Stimulated activated CD8-positive, alpha-beta memory T cell treated with anti-CD3 and anti-CD28 coated beads, Interleukin-15, amount 100 ng/mL, for 48 hours (primary cell): ENCODE data around the gene MACROH2A1.

Experiments used
- DNase-seq, 2 donors: peaks; one replicate each; pipeline ENCODE4 v3.0.0-alpha.2; 2020; ENCODE audit warnings: low read depth in 2 of 2

The MACROH2A1 gene

DNA sequence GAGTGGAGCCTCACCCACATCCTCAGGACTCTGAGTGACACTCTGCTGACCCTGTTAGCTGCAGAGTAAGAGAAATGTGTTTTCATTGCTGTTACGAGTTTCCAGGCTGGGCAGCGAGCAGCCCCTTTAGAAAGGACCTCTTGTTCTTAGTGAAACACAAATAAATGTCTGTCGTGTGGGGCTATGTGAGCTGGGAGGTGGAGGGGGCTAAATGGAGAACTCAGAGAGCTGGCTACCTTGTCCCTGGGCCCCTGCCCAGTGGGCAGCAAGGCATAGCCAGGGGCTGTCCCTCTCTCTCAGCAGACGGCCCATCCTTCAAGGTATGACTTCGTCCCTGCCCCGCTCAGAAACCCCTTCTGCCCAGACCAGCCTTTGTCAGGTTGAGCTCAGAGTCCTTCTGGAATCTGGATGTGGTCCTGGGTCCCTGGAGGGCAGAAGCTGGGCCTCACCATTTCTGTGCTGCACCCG, 38.0 kb upstream of the MACROH2A1 start:
- DNase-seq, result no peak

DNA sequence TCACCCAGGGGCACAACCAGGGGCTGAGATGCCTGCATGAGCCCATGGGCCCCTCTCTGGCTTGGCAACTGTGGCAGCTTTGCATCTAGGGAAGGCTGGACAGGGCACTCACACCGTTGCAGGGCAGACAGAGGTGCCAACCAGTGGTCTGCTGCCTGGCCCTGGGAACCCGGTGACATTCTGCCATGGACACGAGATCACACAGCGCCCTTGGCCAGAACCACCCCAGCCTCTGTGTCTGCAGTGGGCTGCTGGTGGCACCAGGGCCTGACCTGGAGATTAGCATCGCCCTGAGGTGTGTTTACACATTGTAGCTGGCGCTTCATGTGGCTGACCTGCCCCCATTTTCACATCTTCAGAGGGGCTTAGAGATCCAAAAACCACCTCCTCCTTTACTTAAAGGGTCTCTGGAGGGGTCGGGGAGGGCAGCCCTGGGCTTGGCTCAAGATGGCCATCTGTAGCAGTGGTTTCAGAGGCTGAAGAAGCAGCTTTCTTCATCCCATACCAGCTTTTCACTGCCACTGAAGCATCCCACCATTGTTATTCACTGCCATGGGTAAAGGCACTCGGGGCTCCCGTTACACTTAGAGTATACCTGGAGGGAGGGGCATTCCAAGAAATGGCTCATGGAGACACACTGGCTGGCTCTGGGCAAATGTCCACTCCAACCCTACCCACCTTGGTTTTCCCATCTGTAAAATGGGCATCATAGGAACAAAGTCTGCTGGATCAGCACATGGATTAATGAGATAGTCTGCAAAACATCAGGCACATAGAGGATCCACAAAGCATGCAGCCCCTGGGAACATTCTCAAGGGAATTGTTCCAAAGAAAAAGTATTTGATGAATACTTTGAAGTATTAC, 36.7 kb upstream of the MACROH2A1 start:
- DNase-seq, result no peak

DNA sequence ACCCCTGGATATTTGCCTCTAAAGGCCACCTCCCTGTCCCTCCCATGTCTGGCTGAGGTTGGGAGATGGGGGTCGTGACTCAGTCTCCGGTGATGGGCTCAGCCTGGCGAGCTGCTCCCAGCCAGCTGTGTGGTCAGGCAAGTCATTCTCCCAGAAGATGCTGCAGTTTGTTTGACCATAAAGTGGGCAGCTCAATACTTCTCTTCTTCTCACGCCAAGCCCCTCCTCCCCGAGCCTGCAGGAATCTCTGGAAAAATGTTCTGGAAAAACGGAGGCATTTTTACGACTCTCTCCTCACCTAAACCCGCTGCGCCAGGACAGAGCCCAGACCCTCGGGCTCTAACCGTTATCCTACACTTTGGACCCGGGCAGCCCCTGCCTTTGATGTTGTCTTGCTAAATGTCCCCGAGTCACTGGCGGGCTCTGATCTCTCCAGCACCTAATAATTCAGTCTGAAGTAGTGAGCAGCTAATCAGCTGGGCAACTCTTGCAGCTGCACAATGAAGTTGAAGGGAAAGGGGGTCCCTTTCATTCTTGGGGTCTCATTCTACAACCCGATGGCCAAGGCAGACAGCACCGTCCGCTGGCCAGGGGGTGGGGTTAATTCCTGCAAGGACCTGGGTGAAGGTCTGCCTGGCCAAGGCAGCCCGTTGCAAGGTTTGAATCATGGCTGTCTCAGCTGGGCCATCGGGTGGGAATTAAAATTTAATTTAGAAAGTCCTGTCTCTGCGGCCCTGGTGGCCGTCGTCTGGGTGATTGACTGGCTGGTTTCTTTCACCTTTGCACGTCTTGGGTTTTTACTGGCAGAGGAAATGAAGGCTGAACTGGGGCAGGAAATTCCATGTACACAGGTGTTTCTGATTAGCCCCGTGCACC, 35.8 kb upstream of the MACROH2A1 start:
- no peak for DNase-seq

DNA sequence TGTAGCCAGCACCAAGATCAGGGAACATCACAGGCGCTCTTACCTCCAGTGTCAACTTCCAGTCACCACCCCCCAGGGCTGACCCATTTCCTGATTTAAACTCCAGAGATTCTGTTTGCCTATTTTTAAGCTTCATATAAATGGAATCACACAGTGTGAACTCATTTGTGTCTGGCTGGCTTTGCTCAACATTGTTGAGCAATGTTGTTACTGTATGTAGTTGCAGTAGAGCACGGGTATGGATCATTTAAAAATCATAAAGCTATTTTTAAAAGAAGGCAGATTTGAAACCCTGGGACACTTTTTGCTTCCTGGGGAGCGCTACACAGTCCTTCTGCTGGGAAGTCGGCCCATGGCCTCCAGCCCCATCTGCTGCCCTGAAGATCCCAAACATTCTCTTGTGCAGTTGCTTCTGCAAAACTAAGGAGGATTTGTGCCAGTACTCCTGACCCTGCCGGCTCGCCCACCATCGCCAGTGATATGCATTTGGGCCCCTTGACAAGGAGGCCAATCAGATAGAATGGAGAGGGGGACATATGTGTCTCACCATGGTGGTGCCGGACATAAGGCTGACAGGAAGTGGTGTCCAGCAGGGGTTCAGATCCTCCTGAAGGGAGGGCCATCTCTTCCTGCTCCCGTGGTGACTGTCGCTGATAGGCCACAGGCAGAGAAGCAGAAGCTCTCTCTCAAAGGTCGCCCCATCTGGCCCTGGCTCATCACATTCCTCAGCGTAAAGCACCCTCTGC, 34.8 kb upstream of the MACROH2A1 start:
- DNase-seq, result no peak

DNA sequence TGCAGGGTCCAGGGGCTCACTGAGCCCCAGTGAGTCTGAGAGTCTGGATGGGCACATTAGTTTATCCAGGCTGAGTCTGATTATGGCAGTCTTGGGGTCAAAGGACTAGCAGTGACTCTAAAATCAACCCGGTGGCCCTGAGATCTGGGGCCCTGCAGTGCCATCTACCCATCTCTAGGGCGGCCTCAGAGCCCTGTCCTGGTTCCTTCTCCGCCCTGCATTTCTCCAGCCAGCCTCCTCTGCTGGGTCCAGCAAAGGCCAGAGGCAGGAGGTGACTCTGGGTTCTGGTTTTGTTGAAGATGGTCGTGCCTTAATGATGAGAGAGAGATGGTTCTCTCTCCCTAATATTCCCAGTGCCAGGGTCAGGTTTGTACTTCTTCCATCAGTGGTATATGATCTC, 33.1 kb upstream of the MACROH2A1 start:
- DNase-seq, result no peak

DNA sequence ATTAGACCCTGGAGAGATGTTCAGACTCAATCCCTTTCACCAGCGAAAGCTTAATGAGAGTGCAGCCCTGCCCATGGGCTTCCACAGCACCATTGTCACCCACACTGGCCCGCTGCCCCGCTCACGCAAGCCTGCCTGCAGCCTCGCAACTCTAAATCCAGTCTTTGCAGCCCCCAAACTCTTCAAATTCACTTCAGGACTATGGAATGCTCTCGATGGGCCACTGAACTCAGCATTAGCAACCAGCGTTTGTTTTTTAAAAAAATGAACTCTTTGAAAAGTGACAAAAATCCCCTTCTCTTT, 31.1 kb upstream of the MACROH2A1 start:
- no peak for DNase-seq

GRCh38 chr5:135429301-135430134, 30.5 kb upstream of the MACROH2A1 start:
- DNase-seq, result no peak

DNA sequence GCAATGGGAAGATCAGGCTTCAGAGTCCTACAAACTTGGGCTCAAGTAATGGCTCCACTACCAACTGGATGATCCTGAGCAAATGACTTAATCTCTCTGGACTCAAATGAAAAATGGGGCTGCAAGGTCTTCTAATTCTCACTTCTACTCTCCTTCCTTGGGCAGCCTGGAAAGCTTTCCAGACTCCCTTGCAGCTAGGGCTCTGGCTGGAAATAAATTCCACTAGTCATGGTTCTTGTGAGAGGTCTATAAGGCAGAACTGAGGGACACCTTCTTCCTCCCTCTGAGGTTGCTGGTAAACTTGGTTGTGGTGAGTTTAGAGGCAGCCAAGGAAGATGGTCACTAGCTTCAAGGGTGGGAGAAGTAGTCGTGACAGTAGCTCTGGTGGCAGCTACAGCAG, 29.6 kb upstream of the MACROH2A1 start:
- no peak for DNase-seq

- no peak for DNase-seq
Measured at GRCh38 chr5:135426102-135427082, 27.4 kb upstream of the MACROH2A1 start.

DNA sequence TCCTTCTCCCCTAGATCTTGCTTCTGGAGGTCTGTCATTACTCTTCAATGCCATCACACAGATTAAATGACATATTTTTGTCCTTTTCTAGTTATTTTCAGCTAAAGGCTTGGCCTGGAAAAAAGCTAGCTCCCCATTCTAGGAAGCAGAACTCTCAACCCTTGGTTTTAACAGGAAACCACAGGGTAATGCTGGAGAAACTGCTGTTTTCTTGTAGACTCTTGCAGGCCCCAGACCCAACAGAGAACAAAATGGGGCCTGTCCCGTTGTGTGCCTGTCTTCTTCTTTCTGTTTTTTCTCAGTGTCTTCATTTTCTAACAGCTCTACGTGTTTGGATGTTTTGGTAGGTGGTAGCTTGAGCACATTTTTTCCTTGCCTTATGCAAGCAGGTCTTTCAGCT, 26.6 kb upstream of the MACROH2A1 start:
- no peak for DNase-seq

GRCh38 chr5:135423846-135424168, 24.8 kb upstream of the MACROH2A1 start:
- DNase-seq, result no peak

- DNase-seq, result no peak
Measured at GRCh38 chr5:135423146-135423845, 24.3 kb upstream of the MACROH2A1 start.

DNA sequence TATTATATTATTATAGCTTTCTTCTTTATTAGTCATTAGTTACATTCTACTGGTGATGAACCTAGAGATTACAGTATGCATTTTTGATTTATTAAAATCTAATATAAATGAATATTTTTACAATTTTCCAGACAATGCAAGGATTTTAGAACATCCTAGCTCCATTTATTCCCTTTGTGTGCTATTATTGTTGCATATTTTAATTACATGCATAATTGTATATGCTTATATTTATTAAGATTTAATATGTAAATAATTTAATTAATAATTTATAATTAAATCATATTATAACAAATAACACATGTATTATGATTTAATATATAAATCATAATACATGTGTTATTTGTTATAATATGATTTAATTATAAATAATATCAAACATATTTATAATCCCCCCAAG, 23.4 kb upstream of the MACROH2A1 start:
- no peak for DNase-seq

DNA sequence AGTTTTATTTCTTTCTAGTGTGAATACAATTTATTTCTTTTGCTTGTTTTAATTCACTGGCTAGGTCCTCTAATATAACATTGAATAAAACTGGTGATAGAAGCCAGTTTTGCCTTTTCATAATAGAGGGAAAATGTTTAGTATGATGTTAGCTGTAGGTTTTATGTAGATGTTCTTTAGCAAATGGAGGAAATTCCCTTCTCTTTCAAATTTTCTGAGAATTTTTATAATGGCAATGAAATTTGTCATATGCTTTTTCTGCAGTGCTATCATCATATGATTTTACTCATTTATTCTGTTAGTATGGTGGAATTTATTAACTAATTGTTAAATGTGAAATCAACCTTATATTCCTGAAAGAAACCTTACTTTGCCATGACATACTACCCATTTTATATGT, 18.1 kb upstream of the MACROH2A1 start:
- DNase-seq, result no peak

- no peak for DNase-seq
Measured at GRCh38 chr5:135405082-135405481, 6.1 kb upstream of the MACROH2A1 start.

DNA sequence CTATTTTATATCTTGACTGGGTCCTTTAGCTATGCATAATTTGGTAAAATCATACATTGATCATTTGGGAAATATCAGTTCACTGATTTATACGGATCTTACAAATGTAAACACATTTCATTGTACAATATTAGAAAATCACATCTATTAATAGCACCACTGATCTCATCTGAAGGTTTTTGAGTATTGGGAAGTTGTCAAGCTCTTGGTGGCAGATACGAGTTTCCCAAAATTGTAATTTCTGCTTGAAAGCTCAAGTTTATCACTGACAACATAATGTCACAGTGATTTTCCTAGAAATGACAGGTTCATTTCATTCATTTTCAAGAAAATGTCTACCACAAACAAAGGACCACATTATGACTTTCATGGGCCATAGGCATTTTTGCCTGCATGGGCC, 3.0 kb upstream of the MACROH2A1 start:
- DNase-seq, result no peak

DNA sequence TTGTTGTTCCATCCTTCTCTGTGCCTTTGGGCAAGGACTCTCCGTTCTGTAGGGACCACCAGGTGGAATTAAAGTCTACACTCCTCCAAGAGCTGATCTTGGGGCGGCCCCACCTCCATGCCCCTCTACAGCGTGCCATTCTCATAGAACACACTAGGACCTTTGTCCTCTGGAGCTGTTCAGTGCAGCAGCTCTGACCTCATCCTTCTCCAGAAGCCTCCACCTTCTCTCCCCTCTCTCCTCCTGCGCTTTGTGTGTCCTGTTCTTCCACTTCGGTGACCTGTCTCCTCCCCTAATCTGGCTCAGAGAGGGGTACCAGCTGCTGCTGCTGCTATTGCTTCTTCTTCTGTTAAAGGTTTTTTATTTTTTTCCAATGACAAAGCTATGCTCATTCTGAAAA, 1.8 kb upstream of the MACROH2A1 start:
- DNase-seq, result no peak

GRCh38 chr5:135399794-135400542, 937 bp upstream of the MACROH2A1 start:
- DNase-seq, result no peak
